Measurements from ENCODE around the gene TPMT.
"Not testable (repeated sequence)": the region's sequence is repeated elsewhere in the genome, so short reads cannot be mapped to it uniquely, and the experiment has no call there.

TPMT gene

DNA sequence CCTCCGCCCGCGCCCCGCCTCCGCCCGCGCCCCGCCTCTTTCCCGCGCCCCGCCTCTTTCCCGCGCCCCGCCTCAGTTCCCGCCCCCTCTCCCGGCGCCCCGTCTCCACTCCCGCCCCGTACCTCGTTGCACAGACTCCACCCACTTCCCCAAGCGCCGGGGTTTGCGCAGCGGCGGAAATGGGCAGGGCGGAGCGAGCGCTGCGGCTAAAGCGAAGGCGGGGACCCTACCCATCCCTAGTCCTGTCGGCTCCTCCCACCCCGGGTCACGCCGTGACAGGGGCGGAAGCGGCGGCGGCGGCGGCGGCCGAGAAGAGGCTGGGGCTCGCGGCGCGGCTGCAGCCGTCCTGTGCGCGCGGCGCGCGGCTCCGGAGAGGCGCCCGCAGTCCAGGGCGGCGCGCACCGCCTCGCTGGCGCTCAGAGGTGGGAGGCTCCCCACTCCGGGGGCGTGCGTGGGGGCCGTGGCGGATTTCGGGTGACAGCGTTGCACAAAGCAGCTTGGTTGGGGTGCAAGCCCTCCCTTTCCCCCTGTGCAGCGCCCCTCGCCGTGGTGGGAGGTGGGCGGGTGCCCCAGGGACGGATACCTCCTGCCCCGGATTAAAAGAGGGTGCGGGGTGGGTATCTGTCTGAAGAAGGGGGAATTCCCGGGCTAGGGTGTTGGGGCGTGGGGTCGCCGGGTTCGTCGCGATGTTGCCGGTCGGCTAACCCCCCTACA is 430 bp upstream of the TPMT start, which contains the start of gene KDM1B:
Gene KDM1B (plus strand): TSS at position 273 of the 714 bp plus-strand sequence. CDS start 4,474 bp downstream, outside the sequence.
- no peaks in the 10 kb centered on the region for H3K27me3 ChIP-seq (ENCODE audit: control insufficient read depth in 1 of 2, insufficient read depth in 2 of 2, low read length in 2 of 2)
- H3K4me1 ChIP-seq (ENCODE audit: insufficient read depth, low read length), result peaks cover 12% of the 10 kb centered on the region
- H3K9me3 ChIP-seq (ENCODE audit: low read length), result no peaks in the 10 kb centered on the region
- H3K9ac ChIP-seq (ENCODE audit: low read length), result peak within 1 kb of the TSS; percentile 84
- peak within 1 kb of the TSS; percentile 92 for H3K27ac ChIP-seq (ENCODE audit: low read depth, low read length)
- H3K36me3 ChIP-seq (ENCODE audit: insufficient read depth, low read length), result no peaks in the 10 kb centered on the region
- H3K4me3 ChIP-seq (ENCODE audit: low read depth in 1 of 2, low read length in 2 of 2), result peak within 1 kb of the TSS; percentile 82 to 96

DNA sequence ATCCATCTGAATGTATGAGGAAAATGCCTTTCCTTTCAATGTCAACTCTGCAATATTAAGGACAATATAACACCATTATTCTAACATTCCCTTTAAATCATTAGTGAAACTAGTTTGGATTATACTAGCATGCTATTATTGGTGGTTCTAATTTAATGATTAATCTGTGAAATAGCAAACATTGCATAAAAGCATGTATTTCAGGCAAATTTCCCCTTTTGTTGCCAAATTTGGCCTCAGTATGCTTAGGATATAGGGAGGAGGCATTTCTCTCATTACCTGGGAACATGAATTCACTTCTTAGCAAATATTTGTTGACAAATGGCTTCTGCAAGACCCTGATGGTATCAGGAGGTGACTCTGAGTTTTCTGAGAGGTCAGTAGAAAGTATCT is 1.6 kb downstream of the TPMT start:
- no peaks in the 10 kb centered on the region for H3K27me3 ChIP-seq (ENCODE audit: control insufficient read depth in 1 of 2, insufficient read depth in 2 of 2, low read length in 2 of 2)
- no peaks in the 10 kb centered on the region for H3K9me3 ChIP-seq (ENCODE audit: low read length)
- no peak overlapping the region for H3K27ac ChIP-seq (ENCODE audit: low read depth, low read length)
- no peak overlapping the region for H3K9ac ChIP-seq (ENCODE audit: low read length)
- H3K4me1 ChIP-seq (ENCODE audit: insufficient read depth, low read length), result peaks cover 12% of the 10 kb centered on the region
- no peak overlapping the region for H3K4me3 ChIP-seq (ENCODE audit: low read depth in 1 of 2, low read length in 2 of 2)
- H3K36me3 ChIP-seq (ENCODE audit: insufficient read depth, low read length), result no peaks in the 10 kb centered on the region

DNA sequence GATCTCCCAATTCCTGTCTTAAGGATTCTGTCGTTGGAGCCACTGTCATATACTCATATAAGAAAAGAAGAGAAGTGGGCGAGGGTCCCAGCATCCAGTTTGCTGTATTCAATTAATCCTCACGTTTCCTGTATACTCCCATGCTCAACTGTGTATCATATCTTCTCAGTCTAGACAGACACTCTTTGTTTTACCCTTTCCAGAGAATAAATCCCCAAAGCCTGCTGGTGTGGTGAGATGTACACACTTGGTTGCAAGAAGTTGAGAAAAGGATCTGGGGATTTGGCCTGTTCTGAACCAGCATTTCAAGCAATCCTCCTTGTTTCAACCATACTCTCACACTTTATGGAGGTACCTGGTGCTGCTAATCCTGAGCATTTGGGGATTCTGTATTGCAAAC is 3.1 kb downstream of the TPMT start:
- Histone ChIP-seq H3K9ac (ENCODE audit: low read length) (no peak overlapping the region), H3K4me3 (ENCODE audit: low read depth in 1 of 2, low read length in 2 of 2) (no peak overlapping the region), H3K27ac (ENCODE audit: low read depth, low read length) (no peak overlapping the region), H3K9me3 (ENCODE audit: low read length) (no peaks in the 10 kb centered on the region), H3K4me1 (ENCODE audit: insufficient read depth, low read length) (peaks cover 12% of the 10 kb centered on the region), H3K27me3 (ENCODE audit: control insufficient read depth in 1 of 2, insufficient read depth in 2 of 2, low read length in 2 of 2) (no peaks in the 10 kb centered on the region), H3K36me3 (ENCODE audit: insufficient read depth, low read length) (peaks cover 7% of the 10 kb centered on the region)

DNA sequence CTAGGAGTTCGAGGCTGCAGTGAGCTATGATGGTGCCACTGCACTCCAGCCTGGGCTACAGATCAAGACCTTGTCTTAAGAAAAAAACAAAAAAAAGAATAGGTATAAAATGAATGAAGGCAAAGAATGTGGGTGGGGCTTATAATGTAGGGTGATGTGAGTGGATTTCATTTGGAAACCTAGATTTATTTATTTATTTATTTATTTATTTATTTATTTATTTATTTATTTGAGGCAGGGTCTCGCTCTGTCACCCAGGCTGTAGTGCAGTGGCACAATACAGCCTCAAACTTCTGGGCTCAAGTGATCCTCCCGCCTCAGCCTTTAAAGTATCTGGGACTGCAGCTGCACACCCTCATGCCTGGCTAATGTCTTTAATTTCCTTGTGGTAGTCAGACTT is 3.5 kb downstream of the TPMT start:
- not testable (repeated sequence) for H3K4me3 ChIP-seq (ENCODE audit: low read depth in 1 of 2, low read length in 2 of 2); H3K27ac ChIP-seq (ENCODE audit: low read depth, low read length); H3K36me3 ChIP-seq (ENCODE audit: insufficient read depth, low read length); H3K27me3 ChIP-seq (ENCODE audit: control insufficient read depth in 1 of 2, insufficient read depth in 2 of 2, low read length in 2 of 2); H3K9me3 ChIP-seq (ENCODE audit: low read length); H3K9ac ChIP-seq (ENCODE audit: low read length)
- peaks cover 12% of the 10 kb centered on the region for H3K4me1 ChIP-seq (ENCODE audit: insufficient read depth, low read length)

DNA sequence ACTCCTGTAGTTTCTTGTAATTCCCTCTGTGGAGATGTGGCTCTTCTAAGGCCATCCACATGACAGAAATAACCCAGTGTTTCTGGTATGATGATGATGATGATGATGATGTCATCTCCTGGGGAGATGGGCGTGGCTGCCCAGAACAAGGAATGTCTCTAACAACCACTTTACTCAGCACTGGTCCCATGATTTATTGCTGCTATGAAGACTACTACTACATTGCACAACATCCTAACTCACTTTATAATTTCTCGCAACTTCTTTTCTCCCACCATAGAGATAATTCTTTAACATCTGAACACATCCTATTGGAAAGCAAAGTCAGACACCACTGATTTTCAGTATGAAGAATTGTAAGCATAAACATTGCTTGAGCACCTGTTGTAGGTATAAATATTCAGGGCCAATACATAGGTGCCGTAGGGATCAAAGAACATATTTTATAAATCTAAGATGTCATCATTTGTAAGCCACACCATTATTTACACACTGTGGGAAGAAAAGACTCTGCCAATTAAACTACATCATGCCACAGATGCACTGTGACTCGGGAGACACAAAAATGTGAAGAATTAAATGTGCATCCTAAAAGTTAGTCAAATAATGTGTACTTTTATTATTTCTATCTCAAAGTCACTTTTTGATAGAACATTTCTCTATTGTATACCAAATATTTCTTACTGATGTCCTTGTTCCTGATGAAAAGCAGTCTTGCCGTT is 6.4 kb downstream of the TPMT start:
- no peaks in the 10 kb centered on the region for H3K27me3 ChIP-seq (ENCODE audit: control insufficient read depth in 1 of 2, insufficient read depth in 2 of 2, low read length in 2 of 2)
- H3K9ac ChIP-seq (ENCODE audit: low read length), result no peak overlapping the region
- H3K4me3 ChIP-seq (ENCODE audit: low read depth in 1 of 2, low read length in 2 of 2), result no peak overlapping the region
- H3K9me3 ChIP-seq (ENCODE audit: low read length), result no peaks in the 10 kb centered on the region
- H3K4me1 ChIP-seq (ENCODE audit: insufficient read depth, low read length), result peaks cover 3% of the 10 kb centered on the region
- H3K36me3 ChIP-seq (ENCODE audit: insufficient read depth, low read length), result peaks cover 7% of the 10 kb centered on the region
- H3K27ac ChIP-seq (ENCODE audit: low read depth, low read length), result no peak overlapping the region

DNA sequence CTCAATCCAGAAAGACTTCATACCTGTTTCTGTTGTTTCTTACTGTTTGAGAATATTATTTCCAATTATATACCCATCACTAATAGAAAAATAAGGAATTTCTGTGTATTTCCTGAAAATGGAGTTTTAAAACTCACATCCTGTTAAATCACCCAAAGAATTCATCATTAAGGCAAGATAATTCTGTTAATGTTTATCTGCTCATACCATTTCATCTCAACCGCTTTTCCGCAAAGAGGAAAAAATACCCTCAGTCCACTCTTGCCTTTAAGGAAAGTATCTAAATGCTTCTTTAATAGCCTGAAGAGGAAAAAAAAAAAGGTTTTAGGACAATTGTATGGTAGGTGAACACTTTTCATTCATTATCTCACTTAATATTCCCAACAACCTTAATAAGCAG is 7.3 kb downstream of the TPMT start:
- no peak overlapping the region for H3K4me3 ChIP-seq (ENCODE audit: low read depth in 1 of 2, low read length in 2 of 2)
- no peak overlapping the region for H3K9ac ChIP-seq (ENCODE audit: low read length)
- H3K27me3 ChIP-seq (ENCODE audit: control insufficient read depth in 1 of 2, insufficient read depth in 2 of 2, low read length in 2 of 2), result no peaks in the 10 kb centered on the region
- H3K9me3 ChIP-seq (ENCODE audit: low read length), result no peaks in the 10 kb centered on the region
- no peak overlapping the region for H3K27ac ChIP-seq (ENCODE audit: low read depth, low read length)
- no peaks in the 10 kb centered on the region for H3K4me1 ChIP-seq (ENCODE audit: insufficient read depth, low read length)
- peaks cover 14% of the 10 kb centered on the region for H3K36me3 ChIP-seq (ENCODE audit: insufficient read depth, low read length)

DNA sequence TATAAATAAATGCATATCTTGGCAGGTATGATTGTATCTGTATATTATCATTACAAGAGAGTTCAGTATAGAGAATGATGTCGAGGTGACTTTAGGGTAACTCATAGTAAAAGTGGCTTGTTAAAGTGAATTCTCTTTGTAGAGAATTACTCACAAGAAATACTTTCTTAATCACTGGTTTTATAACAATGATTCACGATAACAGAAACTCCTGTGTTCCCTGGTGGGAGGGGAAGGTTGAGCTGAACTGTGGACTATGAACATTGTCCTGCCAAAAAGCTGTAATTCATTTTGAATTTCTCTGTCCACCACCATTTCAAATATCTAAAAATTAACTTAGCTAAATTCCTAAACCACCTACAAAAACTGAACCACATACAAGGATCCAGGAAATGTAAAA is 7.7 kb downstream of the TPMT start:
- Histone ChIP-seq H3K9ac (ENCODE audit: low read length) (no peak overlapping the region), H3K27me3 (ENCODE audit: control insufficient read depth in 1 of 2, insufficient read depth in 2 of 2, low read length in 2 of 2) (no peaks in the 10 kb centered on the region), H3K36me3 (ENCODE audit: insufficient read depth, low read length) (peaks cover 18% of the 10 kb centered on the region), H3K4me3 (ENCODE audit: low read depth in 1 of 2, low read length in 2 of 2) (no peak overlapping the region), H3K4me1 (ENCODE audit: insufficient read depth, low read length) (no peaks in the 10 kb centered on the region), H3K9me3 (ENCODE audit: low read length) (no peaks in the 10 kb centered on the region), H3K27ac (ENCODE audit: low read depth, low read length) (no peak overlapping the region)

DNA sequence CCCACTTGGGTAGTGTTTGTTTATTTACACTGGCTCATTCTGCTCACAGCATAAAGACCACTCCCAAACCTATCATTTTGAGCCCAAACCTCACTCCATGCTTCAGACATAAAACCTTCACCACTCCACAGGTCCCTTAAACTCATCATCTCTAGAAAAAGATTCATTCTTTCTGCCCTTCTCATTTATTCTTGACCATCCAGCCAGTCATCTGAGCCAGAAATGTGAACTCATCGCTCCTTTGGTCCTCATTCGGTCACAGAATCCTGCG is 12.4 kb downstream of the TPMT start:
- Histone ChIP-seq H3K27ac (ENCODE audit: low read depth, low read length) (no peak overlapping the region), H3K36me3 (ENCODE audit: insufficient read depth, low read length) (peaks cover 36% of the 10 kb centered on the region)

DNA sequence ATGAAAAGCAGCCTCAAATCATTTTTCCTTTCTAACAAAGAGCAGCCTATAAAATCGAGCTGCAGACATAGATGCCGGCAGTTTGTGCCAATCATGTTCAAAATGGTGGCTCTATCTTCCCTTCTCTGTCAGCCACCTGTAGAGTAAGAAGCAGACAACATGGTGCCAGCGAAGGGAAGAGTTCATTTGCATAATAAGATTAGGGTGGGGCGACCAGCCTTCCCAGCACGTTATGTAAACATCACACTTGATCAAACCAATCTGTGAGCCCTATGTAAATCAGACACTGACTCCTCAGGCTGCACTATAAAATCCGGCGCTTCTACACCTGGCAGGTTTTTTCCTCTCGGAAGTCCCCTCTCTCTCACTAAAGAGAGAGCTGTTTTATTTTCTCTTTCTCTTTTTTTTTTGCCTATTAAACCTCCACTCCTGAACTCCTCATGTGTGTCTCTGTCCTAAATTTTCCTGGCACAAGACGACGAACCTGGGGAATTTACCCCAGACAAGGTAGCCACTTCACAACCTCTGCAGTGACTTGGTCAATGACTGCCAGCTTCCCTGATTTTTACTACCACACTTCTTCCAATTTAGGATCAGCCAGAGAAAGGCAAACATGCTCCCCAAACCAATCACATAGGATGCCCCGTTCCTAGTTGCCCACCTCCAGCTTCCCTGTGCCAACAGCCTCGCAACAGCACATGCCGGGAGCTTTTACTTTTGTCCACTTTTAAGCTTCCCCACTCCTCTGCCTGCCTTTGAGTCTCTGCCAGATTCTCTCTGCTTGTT is 12.9 kb downstream of the TPMT start:
- Histone ChIP-seq H3K9me3 (ENCODE audit: low read length) (no peaks in the 10 kb centered on the region), H3K36me3 (ENCODE audit: insufficient read depth, low read length) (peaks cover 32% of the 10 kb centered on the region), H3K4me1 (ENCODE audit: insufficient read depth, low read length) (no peaks in the 10 kb centered on the region), H3K4me3 (ENCODE audit: low read depth in 1 of 2, low read length in 2 of 2) (no peak overlapping the region), H3K27ac (ENCODE audit: low read depth, low read length) (no peak overlapping the region), H3K9ac (ENCODE audit: low read length) (no peak overlapping the region), H3K27me3 (ENCODE audit: control insufficient read depth in 1 of 2, insufficient read depth in 2 of 2, low read length in 2 of 2) (no peaks in the 10 kb centered on the region)

More for the DNA sequence above, 12.4 kb downstream of the TPMT start:
- no peaks in the 10 kb centered on the region for H3K9me3 ChIP-seq (ENCODE audit: low read length)
- H3K9ac ChIP-seq (ENCODE audit: low read length), result no peak overlapping the region
- H3K27me3 ChIP-seq (ENCODE audit: control insufficient read depth in 1 of 2, insufficient read depth in 2 of 2, low read length in 2 of 2), result no peaks in the 10 kb centered on the region
- no peak overlapping the region for H3K4me3 ChIP-seq (ENCODE audit: low read depth in 1 of 2, low read length in 2 of 2)
- no peaks in the 10 kb centered on the region for H3K4me1 ChIP-seq (ENCODE audit: insufficient read depth, low read length)

DNA sequence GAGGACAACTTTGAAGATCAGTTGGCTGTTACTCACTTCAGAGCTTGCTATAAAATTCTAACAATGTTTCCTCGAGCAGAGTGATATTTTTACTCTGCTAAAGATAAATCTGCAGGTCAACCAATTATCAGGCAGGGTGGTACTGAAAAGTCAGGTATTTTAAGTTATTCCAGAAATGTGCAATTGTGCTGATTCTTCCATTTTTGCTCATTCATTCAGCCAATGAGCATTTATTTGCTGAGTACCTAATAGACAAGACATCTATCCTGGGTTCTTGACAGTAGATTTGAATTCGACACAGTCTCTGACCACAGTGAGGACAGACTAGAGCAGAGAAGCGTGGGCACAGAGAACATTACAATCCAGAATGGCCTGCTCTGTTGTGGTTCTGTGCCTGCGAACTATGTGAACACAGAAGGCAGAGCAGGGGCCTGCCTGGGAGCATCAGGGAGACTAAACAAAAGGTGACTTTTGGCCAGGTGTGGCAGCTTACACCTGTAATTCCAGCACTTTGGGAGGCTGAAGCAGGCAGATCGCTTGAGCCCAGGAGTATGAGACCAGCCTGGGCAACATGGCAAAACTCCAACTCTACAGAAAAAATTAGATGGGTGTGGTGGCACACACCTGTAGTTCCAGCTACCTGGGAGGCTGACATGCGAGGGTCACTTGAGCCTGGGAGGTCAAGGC is 14.8 kb downstream of the TPMT start:
- H3K36me3 ChIP-seq (ENCODE audit: insufficient read depth, low read length), result peaks cover 34% of the 10 kb centered on the region
- no peak overlapping the region for H3K27ac ChIP-seq (ENCODE audit: low read depth, low read length)

DNA sequence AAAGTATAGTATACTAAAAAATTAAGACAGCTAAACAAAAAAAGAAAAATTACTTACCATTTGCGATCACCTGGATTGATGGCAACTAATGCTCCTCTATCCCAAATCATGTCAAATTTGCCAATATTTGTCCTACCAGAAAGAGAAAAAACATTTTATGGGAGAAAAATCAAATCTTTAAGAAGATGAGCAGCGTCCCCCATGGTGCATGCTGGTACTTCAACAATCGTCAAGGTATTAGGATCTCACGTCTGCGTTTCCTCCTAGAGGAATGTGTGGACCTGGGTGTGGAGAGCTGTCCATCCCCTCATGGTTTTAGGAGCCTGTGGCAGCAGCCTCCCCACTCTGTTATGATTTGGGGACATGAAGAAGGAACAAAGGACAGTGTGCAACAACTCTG is 16.0 kb downstream of the TPMT start:
- H3K4me3 ChIP-seq (ENCODE audit: low read depth in 1 of 2, low read length in 2 of 2), result no peak overlapping the region
- no peaks in the 10 kb centered on the region for H3K27me3 ChIP-seq (ENCODE audit: control insufficient read depth in 1 of 2, insufficient read depth in 2 of 2, low read length in 2 of 2)
- H3K4me1 ChIP-seq (ENCODE audit: insufficient read depth, low read length), result no peaks in the 10 kb centered on the region
- H3K9me3 ChIP-seq (ENCODE audit: low read length), result no peaks in the 10 kb centered on the region
- no peak overlapping the region for H3K9ac ChIP-seq (ENCODE audit: low read length)
- peaks cover 44% of the 10 kb centered on the region for H3K36me3 ChIP-seq (ENCODE audit: insufficient read depth, low read length)
- no peak overlapping the region for H3K27ac ChIP-seq (ENCODE audit: low read depth, low read length)

More for the DNA sequence above, 14.8 kb downstream of the TPMT start:
- Histone ChIP-seq H3K4me1 (ENCODE audit: insufficient read depth, low read length) (no peaks in the 10 kb centered on the region), H3K27me3 (ENCODE audit: control insufficient read depth in 1 of 2, insufficient read depth in 2 of 2, low read length in 2 of 2) (no peaks in the 10 kb centered on the region), H3K9ac (ENCODE audit: low read length) (no peak overlapping the region), H3K4me3 (ENCODE audit: low read depth in 1 of 2, low read length in 2 of 2) (no peak overlapping the region), H3K9me3 (ENCODE audit: low read length) (no peaks in the 10 kb centered on the region)
